NOMO-1 treated with dmso at 0.1 percent for 144 hours (cell line): ENCODE measurements around the gene CSTF3.
"Not testable (repeated sequence)": the region's sequence is repeated elsewhere in the genome, so short reads cannot be mapped to it uniquely, and the experiment has no call there.

Source experiments
- DNase-seq: peaks from one replicate; lab custom pipeline; 2025; ENCODE audit not compliant: unreplicated experiment; lab: John Stamatoyannopoulos, UW

CSTF3 gene

GRCh38 chr11:33161120-33162005 is at the start of gene CSTF3:
Gene CSTF3, minus strand, starts transcription at chr11:33161480. Its CDS starts 155 bp downstream, at chr11:33161325.
- peak; percentile 94 for DNase-seq

- no peak for DNase-seq
Measured at GRCh38 chr11:33208150-33208549, 46.9 kb upstream of the CSTF3 start.

- DNase-seq: no peak
Measured at GRCh38 chr11:33207408-33207985, 46.2 kb upstream of the CSTF3 start.

- peak; percentile 87 for DNase-seq
Measured at GRCh38 chr11:33197915-33198727, 36.8 kb upstream of the CSTF3 start.

- DNase-seq: peak; percentile 65
Measured at GRCh38 chr11:33195462-33196173, 34.3 kb upstream of the CSTF3 start.

- no peak for DNase-seq
Measured at GRCh38 chr11:33194455-33194854, 33.2 kb upstream of the CSTF3 start.

- no peak for DNase-seq
Measured at GRCh38 chr11:33191467-33191866, 30.2 kb upstream of the CSTF3 start.

- DNase-seq: no peak
Measured at GRCh38 chr11:33187998-33188722, 26.9 kb upstream of the CSTF3 start.

- no peak for DNase-seq
Measured at GRCh38 chr11:33185756-33186155, 24.5 kb upstream of the CSTF3 start.

- no peak for DNase-seq
Measured at GRCh38 chr11:33182246-33182878, 21.1 kb upstream of the CSTF3 start.

GRCh38 chr11:33179348-33179803 is 18.1 kb upstream of the CSTF3 start:
- no peak for DNase-seq

GRCh38 chr11:33178443-33179180 is 17.3 kb upstream of the CSTF3 start:
- no peak for DNase-seq

- no peak for DNase-seq
Measured at GRCh38 chr11:33177676-33178336, 16.5 kb upstream of the CSTF3 start.

- not testable (repeated sequence) for DNase-seq
Measured at GRCh38 chr11:33176760-33177159, 15.5 kb upstream of the CSTF3 start.

GRCh38 chr11:33172996-33173395 is 11.7 kb upstream of the CSTF3 start:
- DNase-seq: no peak

- no peak for DNase-seq
Measured at GRCh38 chr11:33172345-33172744, 11.1 kb upstream of the CSTF3 start.

- DNase-seq: no peak
Measured at GRCh38 chr11:33171251-33171650, 10.0 kb upstream of the CSTF3 start.

- no peak for DNase-seq
Measured at GRCh38 chr11:33168709-33169200, 7.5 kb upstream of the CSTF3 start.
